HG03196 (cell line): ENCODE measurements around the gene VPS16.
"Not testable (repeated sequence)": the region's sequence is repeated elsewhere in the genome, so short reads cannot be mapped to it uniquely, and the experiment has no call there.

ENCODE experiments used
- ATAC-seq: cut with Tn5 transposase; IDR thresholded peaks from one replicate; pipeline ENCODE4 v1.9.1; 2021; ENCODE audit not compliant: unreplicated experiment

Gene VPS16

DNA sequence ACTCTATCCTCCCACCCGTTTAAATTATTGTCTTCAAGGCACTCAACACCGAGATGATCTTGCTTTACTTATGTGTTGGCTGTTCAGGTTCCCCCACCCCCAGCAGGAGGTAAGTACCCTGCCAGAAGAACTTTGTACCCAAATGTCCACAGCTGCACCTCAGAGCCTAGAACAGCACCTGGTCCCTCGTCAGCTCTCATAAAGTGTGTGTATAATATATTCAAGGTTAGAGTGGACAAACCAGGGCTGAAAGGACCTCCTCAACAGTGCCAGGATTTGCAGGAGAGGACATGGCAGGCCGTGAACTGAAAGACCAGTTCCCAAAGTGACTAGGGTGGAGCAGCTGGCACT is 34.2 kb upstream of the VPS16 start:
- ATAC-seq, result no peak

DNA sequence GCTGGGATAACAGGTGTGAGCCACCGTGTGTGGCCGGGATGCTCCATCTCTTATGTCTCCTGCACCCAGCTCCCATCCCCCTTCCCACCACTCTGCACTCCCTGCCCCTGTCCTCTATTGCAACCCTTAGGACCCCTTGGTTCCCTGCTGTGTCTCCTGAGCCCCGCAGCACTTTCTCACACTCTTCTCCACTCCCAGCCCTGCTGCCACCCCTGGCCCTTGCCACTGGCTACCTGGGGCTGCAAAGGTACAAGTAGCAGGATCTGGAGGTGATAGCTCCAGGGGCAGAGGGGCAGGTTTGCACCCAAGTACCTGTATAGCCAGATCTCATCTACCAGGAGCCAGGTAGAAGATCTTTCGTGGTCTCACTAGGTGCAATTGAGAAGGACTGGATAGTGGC is 33.5 kb upstream of the VPS16 start:
- ATAC-seq, result no peak

DNA sequence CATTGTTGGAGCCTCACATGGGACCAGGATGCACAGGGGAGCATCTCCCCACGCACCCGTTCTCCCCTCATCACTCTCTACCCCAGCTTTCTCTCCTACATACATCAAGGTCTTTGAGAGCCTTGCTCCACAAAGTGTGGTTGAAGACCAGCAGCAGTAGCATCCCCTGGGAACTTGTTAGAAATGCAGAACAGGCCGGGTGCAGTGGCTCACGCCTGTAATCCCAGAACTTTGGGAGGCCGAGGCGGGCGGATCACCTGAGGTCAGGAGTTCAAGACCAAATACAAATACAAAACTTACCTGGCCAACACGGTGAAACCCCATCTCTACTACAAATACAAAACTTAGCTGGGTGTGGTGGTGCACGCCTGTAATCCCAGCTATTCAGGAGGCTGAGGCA is 32.6 kb upstream of the VPS16 start:
- not testable (repeated sequence) for ATAC-seq

DNA sequence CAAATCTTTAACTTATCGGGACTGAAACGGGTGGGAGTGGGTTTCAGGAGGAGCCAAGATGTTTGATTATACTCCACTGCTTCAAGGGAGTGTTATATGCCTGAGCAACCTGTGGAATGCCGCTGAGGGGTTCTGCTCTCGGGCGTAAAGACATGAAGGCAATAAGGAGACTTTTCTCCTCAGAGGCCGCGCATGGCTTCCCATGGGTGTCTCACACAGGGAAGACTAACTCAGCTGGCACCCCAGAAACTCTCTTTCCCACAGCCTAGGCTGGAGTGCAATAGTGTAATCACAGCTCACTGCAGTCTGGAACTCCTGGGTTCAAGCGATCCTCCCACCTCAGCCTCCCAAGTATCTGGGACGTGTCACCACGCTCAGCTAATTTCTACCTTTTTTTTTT is 30.9 kb upstream of the VPS16 start:
- no peak for ATAC-seq

DNA sequence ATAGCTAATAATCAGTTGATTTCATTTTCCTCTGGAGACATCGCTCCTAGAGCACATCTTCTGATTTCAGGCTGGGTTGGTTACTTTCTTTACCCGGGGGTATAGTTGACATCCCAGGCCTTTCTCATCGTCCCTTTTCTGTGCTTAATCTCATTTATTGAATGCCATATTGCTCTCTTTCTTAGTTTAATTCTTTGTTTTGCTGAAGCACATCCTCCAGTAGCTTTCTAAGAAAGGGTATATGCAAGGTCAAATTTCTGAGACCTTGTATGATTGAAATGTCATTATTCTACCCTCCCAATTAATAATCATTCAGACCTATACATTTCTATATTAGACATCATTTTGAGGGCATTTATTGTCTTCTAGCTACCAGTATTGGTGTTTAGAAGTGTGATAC is 28.4 kb upstream of the VPS16 start:
- ATAC-seq, result no peak

DNA sequence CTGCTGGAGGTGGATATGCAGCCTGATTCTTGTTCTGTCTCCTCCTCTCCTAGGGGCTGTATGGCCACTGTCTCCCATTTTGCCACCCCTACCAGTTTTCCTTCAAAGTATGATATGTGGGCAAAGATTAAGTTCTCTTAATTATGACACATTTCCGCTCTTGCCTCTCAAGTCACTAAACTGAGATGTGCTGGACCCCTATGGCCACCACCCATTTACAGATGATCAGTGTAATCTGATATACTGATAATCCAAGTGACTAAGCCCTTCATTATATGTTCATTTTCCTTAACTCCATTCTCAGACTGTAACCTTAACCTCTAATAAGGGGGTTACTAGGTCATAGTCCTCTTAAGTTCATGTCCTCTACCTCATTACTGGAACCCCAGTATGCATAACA is 26.5 kb upstream of the VPS16 start:
- no peak for ATAC-seq

DNA sequence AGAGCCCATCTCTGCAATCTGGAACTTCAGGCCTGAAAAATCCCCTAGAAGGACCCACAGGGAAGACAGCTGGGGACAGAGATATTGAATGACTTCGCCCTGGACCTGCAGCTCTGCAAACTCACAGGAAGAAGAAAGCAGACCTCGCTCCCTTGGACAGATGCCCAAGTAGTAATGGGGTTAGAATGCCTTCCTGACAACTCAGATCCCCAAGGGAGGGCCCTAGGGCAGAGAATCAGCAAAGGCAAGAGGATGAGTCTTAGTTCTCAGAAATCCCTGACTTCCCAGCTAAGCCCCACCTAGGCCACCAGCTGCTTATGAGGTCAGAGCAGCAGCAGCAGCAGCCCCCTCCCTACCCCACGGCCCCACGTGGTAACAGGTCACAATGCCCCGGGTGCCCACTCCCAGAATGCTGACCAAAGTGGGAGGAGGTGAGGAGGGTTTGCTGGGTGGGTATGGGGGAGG is 25.9 kb upstream of the VPS16 start, which contains the start of gene C20orf141:
TSS of gene C20orf141 (plus strand) at position 401 of the 465 bp plus-strand sequence. CDS start 198 bp downstream, outside the sequence.
- no peak for ATAC-seq

DNA sequence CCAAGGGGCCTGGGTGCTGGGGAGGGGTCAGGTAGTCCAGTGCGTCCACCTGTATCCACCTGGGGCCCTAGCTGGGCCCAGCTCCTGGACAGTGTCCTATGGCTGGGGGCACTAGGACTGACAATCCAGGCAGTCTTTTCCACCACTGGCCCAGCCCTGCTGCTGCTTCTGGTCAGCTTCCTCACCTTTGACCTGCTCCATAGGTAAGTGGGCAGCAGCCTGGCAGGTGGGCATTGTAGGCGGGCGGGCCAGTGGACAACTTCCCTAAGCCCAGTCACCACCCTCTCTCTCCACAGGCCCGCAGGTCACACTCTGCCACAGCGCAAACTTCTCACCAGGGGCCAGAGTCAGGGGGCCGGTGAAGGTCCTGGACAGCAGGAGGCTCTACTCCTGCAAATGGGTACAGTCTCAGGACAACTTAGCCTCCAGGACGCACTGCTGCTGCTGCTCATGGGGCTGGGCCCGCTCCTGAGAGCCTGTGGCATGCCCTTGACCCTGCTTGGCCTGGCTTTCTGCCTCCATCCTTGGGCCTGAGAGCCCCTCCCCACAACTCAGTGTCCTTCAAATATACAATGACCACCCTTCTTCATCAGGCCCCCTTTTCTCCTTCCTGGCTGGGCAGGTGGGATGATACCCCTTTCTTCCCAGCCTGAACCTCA is 25.2 kb upstream of the VPS16 start:
- no peak for ATAC-seq

DNA sequence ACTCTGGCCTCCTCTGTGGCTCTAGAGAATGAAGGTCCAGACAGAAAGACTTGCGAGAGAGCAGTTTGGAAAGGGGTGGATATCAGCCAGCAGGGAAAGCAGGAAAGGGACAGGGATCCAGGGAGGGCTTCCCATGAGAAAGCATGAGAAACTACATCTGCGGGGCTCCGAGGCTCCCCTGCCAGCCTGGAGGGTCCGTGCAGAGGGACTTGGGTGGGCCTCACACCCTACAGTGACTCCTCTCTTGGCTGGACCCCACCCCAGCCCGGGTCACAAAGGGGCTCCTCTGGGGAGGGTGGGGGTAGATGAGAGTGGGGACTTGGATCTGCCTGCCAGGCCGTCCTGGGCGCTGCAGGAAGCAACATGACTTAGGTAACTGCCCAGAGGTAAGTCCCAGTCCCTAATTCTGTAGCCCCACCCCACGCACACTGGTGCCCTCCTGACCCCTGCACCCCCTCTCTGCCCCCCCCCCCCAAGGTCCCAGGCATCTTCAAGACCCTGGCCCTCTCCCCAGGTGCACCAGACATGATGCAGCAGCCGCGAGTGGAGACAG is 24.4 kb upstream of the VPS16 start, which contains the start of gene TMEM239:
TSS of gene TMEM239 (plus strand) at position 335 of the 553 bp plus-strand sequence. CDS start at position 526, 191 bp downstream.
- no peak for ATAC-seq

DNA sequence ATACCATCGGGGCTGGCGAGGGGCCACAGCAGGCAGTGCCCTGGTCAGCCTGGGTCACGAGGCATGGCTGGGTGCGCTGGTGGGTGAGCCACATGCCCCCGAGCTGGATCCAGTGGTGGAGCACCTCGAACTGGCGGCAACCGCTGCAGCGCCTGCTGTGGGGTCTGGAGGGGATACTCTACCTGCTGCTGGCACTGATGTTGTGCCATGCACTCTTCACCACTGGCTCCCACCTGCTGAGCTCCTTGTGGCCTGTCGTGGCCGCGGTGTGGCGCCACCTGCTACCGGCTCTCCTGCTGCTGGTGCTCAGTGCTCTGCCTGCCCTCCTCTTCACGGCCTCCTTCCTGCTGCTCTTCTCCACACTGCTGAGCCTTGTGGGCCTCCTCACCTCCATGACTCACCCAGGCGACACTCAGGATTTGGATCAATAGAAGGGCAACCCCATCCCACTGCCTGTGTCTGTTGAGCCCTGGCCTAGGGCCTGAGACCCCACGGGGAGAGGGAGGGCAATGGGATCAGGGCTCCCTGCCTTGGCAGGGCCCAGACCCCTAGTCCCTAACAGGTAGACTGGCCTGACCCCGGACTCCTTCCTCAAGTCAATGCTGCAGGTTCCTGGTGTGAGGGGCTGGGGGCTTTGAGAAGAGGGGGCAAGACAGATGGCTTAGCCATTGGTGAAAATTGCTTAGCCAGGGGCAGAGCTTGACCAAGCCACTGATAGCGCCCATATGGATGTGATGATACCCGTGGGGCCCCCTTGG is 23.8 kb upstream of the VPS16 start:
- ATAC-seq, result no peak

DNA sequence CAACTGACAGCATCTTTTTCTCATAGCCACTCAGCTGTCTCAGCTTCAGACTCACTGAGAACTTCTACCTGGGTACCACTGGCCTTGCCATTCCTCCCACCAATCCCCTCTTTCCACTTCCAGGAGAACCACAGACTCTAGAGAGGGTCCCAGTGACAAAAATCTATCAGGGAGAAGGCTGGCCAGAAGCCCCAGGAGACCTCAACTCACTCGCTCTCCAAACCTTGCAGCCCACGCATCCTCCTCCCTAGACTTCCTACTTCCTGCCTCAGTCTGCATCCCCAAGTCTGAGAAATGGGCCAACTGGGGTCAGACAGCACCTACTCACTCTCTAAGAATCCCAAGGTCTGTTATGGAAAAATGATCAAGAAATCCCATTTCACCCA is 23.2 kb upstream of the VPS16 start:
- no peak for ATAC-seq

DNA sequence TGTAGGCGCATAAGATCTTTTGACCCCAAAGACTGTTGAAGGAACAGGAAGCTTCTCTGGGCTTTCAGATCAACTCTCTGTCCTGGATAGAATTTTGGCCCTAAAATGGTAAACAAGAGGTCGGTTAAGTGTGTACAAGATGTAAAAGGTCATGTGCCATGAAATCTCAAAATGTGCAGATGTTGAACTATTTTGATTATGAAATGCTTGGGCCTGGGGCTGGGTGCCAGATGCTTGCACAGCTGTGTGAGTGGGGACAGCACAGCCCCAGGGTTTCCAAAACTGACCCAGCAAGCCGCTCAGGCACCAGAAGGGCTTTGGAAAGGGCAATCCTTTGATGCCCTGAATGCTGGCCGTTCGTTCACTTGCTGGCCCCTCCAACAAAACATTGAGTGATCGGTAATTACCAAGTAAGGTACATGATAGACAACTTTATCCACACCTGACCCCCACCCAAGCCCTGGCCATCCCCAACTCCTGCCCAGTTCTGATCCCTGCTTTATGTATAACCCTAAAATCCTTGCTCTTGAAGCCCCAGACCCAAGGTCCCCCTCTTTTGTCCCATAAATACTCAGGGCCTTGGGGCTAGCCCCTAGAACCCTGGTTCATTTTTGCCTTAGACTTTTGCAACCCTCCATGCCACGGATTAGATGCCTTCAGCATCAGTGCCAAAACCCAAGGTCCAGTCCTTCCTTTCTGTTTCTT is 22.5 kb upstream of the VPS16 start:
- no peak for ATAC-seq

DNA sequence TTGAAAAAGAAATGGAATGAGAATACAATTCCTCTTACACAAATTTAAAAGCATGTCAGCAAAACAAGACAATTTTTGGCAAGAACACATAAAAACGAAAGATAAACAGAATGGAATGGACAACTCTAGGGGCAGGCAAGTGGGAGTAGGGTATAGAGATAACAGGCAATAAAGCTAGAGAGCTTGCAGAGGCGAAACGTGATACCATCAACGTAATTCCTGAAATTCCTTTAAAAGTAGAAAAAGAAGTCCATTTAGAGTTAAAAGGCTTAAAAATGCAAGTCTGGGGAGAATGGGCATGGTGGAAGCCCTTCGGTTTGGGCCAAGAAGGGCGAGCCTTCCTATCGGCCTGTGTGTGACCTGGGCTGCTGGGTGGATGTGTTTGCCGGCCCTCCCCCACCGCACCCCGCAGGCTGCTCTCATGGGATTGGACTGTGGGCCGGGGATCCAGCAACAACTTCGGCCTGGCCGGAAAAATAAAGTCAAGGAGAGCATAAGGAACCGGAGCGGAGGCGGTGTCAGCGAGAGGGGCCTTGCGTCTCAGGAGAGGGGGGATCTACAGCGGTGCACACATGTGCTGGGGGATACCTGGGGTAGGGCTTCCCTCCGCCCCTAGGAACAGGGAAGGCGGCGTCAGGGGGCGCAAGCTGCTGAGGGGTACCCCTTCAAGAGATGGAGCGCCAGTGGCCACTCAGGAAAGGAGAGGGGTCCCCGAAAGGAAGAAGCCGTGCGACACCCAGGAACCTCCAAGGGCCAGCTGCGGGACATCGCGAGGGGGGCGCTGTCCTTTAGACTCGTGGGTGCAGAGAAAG is 20.3 kb upstream of the VPS16 start:
- ATAC-seq, result no peak

DNA sequence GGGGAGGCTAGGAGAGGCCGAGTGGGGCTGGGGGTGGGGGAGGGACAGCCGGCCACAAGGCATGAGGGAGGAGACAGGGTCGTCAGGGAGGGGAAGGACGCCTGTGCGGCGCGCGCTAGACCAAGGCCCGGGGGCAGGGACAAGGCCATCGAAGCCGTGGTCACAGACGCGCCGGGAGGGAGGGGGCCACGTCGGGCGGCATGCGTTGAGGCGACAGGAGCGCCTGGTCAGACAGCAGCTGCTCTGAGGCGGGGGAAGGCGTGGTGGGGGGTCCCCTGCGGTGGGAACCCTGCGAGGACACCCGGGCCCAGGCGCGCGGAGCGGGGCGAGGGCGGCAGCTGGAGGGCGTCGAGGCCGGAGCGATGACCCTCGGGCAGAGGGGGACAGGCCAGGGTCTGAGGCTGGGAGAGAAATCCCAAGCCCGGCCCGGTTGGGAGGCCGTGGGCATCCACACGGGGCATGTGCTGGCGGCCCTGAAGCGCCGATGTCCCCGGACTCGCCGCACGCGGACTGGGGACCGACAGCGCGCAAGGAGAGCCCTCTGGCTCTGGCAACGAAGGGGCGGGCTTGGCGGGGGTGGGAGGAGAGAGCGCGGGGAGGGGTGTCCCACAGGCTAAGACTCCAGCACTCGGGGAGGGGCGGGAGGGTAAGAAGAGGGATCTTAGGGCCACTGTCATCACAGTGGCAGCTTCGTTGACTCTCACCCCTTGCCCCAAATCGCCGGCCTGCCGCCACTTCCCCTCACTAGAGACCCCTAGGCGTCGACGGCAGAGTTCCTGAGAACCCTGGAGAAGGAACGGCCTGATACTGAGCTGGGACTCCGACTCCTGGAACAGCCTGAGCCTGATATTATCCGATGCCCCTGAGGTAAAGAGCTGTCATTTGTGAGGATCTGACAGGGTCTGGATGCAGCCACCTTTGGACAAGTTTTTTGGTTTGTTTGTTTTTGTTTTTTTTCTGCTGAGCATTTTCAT is 19.4 kb upstream of the VPS16 start:
- no peak for ATAC-seq

DNA sequence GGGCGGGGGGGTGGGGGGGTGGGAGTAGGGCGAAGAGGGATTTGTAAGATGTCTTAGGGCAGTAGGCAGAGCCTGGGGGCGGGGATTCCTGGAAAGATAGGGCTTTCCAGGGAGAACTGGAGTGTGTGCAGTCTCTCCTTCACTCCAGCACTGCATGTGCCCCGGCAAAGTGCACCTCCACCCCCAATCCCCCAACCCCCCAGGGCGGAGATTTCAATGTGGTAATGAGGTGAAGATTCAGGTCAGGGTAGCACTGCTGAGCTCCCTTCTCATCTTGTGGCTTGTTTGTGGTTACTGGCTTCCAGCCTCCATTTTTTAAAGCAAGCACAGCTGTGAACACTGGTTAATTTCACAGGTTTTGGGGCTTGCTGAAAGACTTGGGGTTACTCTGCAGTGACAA is 18.5 kb upstream of the VPS16 start:
- no peak for ATAC-seq

DNA sequence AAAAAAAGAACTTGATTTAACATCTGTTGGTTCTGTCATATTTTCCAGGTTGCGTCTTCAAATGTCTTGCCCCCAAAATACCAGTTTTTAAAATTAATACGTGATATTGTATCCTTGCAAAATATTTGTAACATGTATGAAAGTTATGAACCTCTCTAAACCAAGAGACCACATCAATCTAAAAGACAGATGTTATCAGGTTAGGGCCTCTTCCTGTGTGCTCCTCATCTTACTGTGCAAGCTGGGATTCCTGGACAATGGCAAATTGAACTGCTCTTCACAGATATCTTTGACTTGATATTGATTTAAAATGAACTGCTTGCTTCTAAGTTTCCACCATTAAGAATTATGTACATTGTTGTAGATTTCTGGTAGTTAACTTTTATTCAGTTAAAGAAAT is 14.8 kb upstream of the VPS16 start:
- ATAC-seq, result no peak

DNA sequence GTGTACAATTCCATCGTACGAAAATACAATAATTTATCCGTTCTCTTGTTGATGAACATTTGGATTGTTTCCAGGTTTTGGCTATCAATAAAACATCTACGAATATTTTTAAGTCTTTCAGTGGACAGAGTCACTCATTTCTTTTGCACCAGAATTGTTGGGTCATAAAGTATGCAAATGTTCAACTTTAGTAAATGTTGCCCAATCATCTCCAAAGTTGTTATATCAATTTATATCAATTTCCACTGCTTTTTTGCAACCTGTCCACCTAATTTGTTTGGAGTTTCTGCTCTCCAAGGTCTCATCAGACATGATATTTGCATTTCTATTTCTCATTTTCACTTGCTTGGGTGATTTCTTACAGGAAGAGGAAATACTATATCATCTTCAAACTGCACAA is 13.9 kb upstream of the VPS16 start:
- no peak for ATAC-seq

DNA sequence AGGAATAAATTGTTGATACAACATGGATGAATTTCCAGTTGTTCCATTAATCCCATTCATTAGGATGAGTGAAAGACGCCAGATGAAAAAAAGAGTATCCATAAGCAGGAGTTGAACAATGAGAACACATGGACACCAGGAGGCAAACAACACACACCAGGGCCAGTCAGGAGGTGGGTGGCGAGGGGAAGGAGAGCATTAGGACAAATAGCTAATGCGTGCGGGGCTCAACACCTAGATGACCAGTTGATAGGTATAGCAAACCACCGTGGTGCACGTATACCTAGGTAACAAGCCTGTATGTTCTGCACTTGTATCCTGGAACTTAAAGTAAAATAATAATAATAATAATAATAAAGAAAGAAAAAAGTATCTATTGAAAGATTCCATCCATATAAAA is 11.2 kb upstream of the VPS16 start:
- ATAC-seq, result no peak

DNA sequence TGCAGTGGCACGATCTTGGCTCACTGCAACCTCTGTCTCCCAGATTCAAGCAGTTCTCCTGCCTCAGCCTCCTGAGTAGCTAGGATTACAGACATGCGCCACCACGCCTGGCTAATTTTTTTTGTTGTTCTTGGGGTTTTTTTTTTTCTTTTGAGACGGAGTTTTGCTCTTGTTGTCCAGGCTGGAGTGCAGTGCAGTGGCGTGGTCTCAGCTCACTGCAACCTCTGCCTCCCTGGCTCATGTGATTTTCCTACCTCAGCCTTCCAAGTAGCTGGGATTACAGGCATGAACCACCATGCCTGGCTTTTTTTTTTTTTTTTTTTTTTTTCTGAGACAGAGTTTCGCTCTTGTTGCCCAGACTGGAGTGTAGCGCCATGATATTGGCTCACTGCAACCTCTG is 9.3 kb upstream of the VPS16 start:
- not testable (repeated sequence) for ATAC-seq

DNA sequence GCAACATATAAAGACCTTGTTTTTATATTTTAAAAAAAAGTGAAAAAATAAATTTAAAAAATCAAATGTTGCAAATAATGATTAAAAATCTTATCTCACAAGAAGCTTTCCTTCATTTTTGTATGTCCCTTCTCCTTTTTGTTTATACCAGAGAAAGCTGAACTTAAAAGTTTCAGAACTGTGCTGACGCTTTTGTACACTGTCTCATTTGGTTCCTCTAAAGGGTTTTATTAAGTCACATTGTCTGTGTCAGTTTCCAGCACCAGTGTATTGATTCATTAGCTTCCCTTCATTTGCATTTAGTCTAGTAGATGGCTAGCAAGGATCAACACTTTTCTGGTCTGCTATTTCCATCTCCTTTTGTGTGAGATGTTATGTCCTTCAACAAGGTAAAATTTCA is 6.8 kb upstream of the VPS16 start:
- ATAC-seq, result no peak
